Tibial nerve (tissue), 4 donors: ENCODE results near the gene PIP5K1B. TPM values are rescaled to one million over a fixed set of nuclear protein-coding genes. Genes with fewer than 3 reads are reported as not detected.
A peak's percentile ranks its signal among the peaks of the same experiment; 100 is the strongest.

Experiments
- DNase-seq, 2 donors: peaks; one replicate each; pipeline ENCODE4 v3.0.0-alpha.2; 2019; ENCODE audit warnings: low spot score in 2 of 2
- H3K27ac ChIP-seq, 4 donors: fragments of 200-600 bp; sonication (generic) in 3 of 4; one replicate each; pipeline ENCODE4 v1.5.1; 2017 to 2019; ENCODE audit warnings: mild to moderate bottlenecking in 1 of 4
- H3K27me3 ChIP-seq, 2 donors: fragments of 200-600 bp; sonication (generic) in 1 of 2; one replicate each; pipeline versions ENCODE4 v1.5.1 to v1.6.0; 2017 to 2019
- H3K36me3 ChIP-seq, 3 donors: fragments of 200-600 bp; sonication (generic); one replicate each; pipeline ENCODE4 v1.5.1; 2018 to 2019
- H3K4me1 ChIP-seq, 4 donors: fragments of 200-600 bp; sonication (generic) in 3 of 4; one replicate each; pipeline ENCODE4 v1.5.1; 2017 to 2019
- H3K4me3 ChIP-seq, 4 donors: fragments of 200-600 bp; sonication (generic) in 3 of 4; one replicate each; pipeline ENCODE4 v1.5.1; 2017 to 2019; ENCODE audit warnings: mild to moderate bottlenecking in 1 of 4, moderate library complexity in 1 of 4
- H3K9me3 ChIP-seq, 4 donors: fragments of 200-600 bp; sonication (generic) in 3 of 4; one replicate each; pipeline ENCODE4 v1.5.1; 2017 to 2019
- EP300 ChIP-seq, 2 donors: sonication (generic); formaldehyde crosslinking; IDR thresholded peaks; one replicate each; pipeline ENCODE4 v1.6.1; 2017; ENCODE audit warnings: antibody characterized with exemption in 2 of 2, mild to moderate bottlenecking in 1 of 2
- POLR2A ChIP-seq, 2 donors: fragments of 450-650 bp; IDR thresholded peaks; one replicate each; pipeline ENCODE4 v1.6.1; 2017; ENCODE audit warnings: antibody characterized with exemption in 2 of 2, mild to moderate bottlenecking in 2 of 2, moderate library complexity in 2 of 2
- WGBS, 2 donors: methylation state at CpG; one replicate each; pipeline ENCODE4 v1.1.5; 2018; 5-methylcytosine and 5-hydroxymethylcytosine counted together
- total RNA-seq, 4 donors: library from RNA; depleted of rRNA; stranded (reverse); fragments of >200 nt; gene quantifications; one replicate each; pipeline ENCODE4 v1.1.0, GENCODE V29; 2016
- TF ChIP-seq, protein P1 (sequence below), 5 experiments: fragments of 200-600 bp in 3 of 5; fragments of 450-650 bp in 2 of 5; sonication (generic) in 3 of 5; IDR thresholded peaks; one replicate each; pipeline ENCODE4 v1.5.1; 2016 to 2019; ENCODE audit warnings: antibody characterized with exemption in 5 of 5, mild to moderate bottlenecking in 3 of 5, moderate library complexity in 2 of 5

The PIP5K1B gene
- total RNA-seq, 4 donors from 2014 or later = 0.20 to 6.8 (median 3.5) TPM

DNA sequence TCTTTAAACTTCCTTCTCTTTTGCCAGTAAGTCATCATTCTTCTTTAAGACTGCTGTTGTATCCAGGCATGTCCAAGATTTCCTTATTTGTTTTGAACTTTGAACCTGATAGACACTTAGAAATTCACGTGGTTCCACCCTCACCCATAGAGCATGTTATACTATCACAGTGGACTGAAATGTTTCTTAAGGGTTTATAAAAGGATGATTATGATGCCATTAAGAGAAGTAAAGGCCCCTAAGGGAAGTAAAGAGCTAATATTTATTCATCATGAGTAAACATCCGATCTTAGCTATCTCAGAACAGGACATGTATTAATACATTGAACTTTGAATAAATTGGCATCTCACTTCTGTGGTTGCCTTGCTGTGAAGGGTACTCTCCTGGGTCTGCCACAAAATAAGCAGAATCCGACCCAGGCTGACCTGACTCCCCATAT, 259.1 kb downstream of the PIP5K1B start:
- H3K36me3 ChIP-seq = no peaks in the 10 kb centered on the region
- H3K9me3 ChIP-seq = no peaks in the 10 kb centered on the region
- no peak overlapping the region for H3K4me3 ChIP-seq
- H3K27ac ChIP-seq = peak overlapping the region in 1 of 4 donors; percentile 40
- no peaks in the 10 kb centered on the region for H3K27me3 ChIP-seq
- 16 to 19% methylated on average over 3 of the region's 3 CpGs for WGBS, 2 donors
- H3K4me1 ChIP-seq = peaks cover 0 to 9% (median 3%) of the 10 kb centered on the region in 4 donors
- TF ChIP-seq POLR2A (IDR thresholded peaks at IDR 0.05) (no peak), EP300 (IDR thresholded peaks at IDR 0.05) (no peak)
- TF ChIP-seq, protein P1, sequence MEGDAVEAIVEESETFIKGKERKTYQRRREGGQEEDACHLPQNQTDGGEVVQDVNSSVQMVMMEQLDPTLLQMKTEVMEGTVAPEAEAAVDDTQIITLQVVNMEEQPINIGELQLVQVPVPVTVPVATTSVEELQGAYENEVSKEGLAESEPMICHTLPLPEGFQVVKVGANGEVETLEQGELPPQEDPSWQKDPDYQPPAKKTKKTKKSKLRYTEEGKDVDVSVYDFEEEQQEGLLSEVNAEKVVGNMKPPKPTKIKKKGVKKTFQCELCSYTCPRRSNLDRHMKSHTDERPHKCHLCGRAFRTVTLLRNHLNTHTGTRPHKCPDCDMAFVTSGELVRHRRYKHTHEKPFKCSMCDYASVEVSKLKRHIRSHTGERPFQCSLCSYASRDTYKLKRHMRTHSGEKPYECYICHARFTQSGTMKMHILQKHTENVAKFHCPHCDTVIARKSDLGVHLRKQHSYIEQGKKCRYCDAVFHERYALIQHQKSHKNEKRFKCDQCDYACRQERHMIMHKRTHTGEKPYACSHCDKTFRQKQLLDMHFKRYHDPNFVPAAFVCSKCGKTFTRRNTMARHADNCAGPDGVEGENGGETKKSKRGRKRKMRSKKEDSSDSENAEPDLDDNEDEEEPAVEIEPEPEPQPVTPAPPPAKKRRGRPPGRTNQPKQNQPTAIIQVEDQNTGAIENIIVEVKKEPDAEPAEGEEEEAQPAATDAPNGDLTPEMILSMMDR (IDR thresholded peaks at IDR 0.05) = no peak
- no peak for DNase-seq

DNA sequence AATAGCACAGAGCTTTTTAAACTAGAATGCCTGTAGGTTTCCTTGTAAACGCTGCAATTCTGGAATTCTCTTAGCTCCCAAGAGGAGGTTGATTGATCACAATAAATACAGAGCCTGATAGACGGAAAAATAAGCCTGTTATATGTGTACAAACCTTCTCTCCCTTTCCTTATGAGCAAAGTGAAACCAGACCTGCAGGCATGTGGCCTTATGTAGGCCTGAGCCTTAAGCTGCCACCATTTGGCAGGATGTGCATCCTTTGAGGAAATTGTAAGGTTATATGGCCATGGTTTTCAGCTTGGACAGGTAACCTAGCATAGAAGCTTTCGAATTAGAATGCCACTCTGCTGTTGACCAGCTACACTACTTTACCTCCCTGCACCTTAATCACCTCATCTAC, 259.7 kb downstream of the PIP5K1B start:
- Histone ChIP-seq H3K9me3 (no peaks in the 10 kb centered on the region), H3K27me3 (no peaks in the 10 kb centered on the region), H3K4me1 (peaks cover 0 to 9% (median 3%) of the 10 kb centered on the region in 4 donors), H3K27ac (no peak overlapping the region), H3K4me3 (no peak overlapping the region), H3K36me3 (no peaks in the 10 kb centered on the region)
- WGBS, 2 donors = 52% methylated on average over 3 of the region's 3 CpGs
- DNase-seq = no peak
- TF ChIP-seq, protein P1 (IDR thresholded peaks at IDR 0.05) = no peak
- TF ChIP-seq POLR2A (IDR thresholded peaks at IDR 0.05) = no peak
- no peak for TF ChIP-seq EP300 (IDR thresholded peaks at IDR 0.05)

DNA sequence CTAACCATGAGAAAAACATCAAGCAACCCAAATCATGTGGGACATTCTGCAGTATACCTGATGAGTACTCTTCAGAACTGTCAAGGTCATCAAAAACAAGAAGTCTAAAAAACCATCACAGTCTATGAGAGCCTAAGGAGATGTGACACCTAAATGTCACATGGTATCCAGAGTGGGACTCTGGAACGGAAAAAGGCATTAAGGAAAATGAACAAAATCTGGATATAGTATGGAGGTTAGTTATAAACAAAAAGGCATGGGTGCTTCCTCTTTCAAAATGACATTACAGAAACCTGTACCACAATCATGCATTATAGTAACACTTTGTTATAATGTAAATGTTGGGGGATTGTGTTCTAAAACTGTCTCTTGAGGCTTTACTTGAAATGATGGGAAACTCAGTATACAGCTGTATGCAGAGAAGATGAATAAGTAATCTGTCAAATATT, 261.5 kb downstream of the PIP5K1B start:
- WGBS, 2 donors = 86 to 87% methylated on average over 1 of the region's 1 CpG

DNA sequence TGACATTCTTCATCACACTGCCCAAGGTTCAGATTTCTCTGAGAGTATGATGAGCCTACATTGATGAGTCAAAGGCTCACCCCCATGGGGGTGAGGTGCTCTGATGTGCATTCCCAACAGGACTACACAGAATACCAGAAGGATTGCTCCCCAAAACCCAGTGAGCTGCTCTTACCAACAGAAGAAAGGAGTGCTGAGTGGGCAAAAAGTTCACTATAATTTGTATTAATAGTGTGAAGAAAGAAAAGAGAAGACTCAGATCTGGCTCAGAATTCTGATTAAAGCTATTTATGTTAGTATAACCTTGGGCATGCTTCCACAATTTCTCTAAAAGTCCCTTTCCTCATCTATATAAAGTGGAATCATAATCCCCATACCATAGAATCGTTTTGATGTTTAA, 262.8 kb downstream of the PIP5K1B start:
- H3K4me3 ChIP-seq = no peak overlapping the region
- H3K36me3 ChIP-seq = no peaks in the 10 kb centered on the region

More for the DNA sequence above, 261.5 kb downstream of the PIP5K1B start:
- Histone ChIP-seq H3K9me3 (no peaks in the 10 kb centered on the region), H3K36me3 (no peaks in the 10 kb centered on the region), H3K4me3 (no peak overlapping the region), H3K4me1 (peaks cover 0 to 9% (median 3%) of the 10 kb centered on the region in 4 donors), H3K27ac (no peak overlapping the region), H3K27me3 (no peaks in the 10 kb centered on the region)
- DNase-seq = no peak
- TF ChIP-seq POLR2A (IDR thresholded peaks at IDR 0.05) (no peak), EP300 (IDR thresholded peaks at IDR 0.05) (no peak)
- TF ChIP-seq, protein P1 (IDR thresholded peaks at IDR 0.05) = no peak

DNA sequence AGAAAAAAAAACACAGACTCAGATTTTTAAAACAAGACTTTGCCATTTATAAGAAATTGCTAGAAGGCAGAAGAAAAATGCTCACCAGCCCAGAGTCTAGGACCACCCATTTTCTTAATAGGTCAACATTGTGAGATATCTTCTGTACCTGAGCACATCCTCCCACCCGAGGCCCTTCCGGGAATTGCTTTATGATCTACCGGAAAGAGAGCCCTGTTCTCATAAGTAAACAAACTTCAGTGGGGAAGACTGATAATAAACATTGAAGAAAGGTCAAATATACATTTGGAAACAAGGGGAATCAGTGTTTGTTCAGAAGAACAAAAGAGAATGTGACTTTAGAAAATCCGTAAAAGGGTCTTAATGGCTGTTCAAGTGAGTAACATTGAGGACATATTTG, 264.5 kb downstream of the PIP5K1B start:
- DNase-seq = no peak
- Histone ChIP-seq H3K27ac (no peak overlapping the region), H3K9me3 (no peaks in the 10 kb centered on the region), H3K27me3 (no peaks in the 10 kb centered on the region), H3K4me1 (no peaks in the 10 kb centered on the region), H3K36me3 (no peaks in the 10 kb centered on the region), H3K4me3 (no peak overlapping the region)
- WGBS, 2 donors = 26 to 27% methylated on average over 4 of the region's 4 CpGs
- TF ChIP-seq POLR2A (IDR thresholded peaks at IDR 0.05) (no peak), EP300 (IDR thresholded peaks at IDR 0.05) (no peak)
- TF ChIP-seq, protein P1 (IDR thresholded peaks at IDR 0.05) = no peak

More for the DNA sequence above, 262.8 kb downstream of the PIP5K1B start:
- H3K27ac ChIP-seq = no peak overlapping the region
- H3K4me1 ChIP-seq = peaks cover 0 to 9% (median 3%) of the 10 kb centered on the region in 4 donors
- no peak for DNase-seq
- TF ChIP-seq, protein P1 (IDR thresholded peaks at IDR 0.05) = no peak
- TF ChIP-seq EP300 (IDR thresholded peaks at IDR 0.05) = no peak
- TF ChIP-seq POLR2A (IDR thresholded peaks at IDR 0.05) = no peak
- 86 to 92% methylated on average over 1 of the region's 1 CpG for WGBS, 2 donors
- H3K27me3 ChIP-seq = no peaks in the 10 kb centered on the region
- no peaks in the 10 kb centered on the region for H3K9me3 ChIP-seq
